ENCODE results near the gene RALB.

GRCh38 chr2:120332384-120332783 is 79.7 kb downstream of the RALB start:
- TF ChIP-seq CTCF (IDR thresholded peaks at IDR 0.05): no peak
- TF ChIP-seq POLR2A (IDR thresholded peaks at IDR 0.05): no peak

All from lower leg skin (tissue), 3 donors.